Bone marrow (tissue), 2 donors: ENCODE results near the gene KIF11.
A peak's percentile ranks its signal among the peaks of the same experiment; 100 is the strongest.

Source experiments
- DNase-seq, 2 donors: peaks; one replicate each; lab custom pipeline; 2025; lab: John Stamatoyannopoulos, UW

KIF11 gene

DNA sequence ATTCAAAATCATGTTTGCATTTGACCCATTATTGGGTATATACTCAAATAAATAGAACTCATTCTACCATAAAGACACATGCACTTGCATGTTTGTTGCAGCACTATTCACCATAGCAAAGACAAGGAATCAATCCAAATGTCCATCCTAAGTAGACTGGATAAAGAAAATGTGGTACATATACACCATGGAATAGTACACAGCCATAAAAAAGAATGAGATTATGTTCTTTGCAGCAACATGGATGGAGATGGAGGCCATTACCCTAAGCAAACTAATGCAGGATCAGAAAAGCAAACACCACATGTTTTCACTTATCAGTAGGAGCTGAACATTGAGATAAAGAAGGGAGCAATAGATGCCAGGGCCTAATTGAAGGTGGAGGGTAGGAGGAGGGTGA lies 84.8 kb downstream of the KIF11 start:
- DNase-seq = no peak

DNA sequence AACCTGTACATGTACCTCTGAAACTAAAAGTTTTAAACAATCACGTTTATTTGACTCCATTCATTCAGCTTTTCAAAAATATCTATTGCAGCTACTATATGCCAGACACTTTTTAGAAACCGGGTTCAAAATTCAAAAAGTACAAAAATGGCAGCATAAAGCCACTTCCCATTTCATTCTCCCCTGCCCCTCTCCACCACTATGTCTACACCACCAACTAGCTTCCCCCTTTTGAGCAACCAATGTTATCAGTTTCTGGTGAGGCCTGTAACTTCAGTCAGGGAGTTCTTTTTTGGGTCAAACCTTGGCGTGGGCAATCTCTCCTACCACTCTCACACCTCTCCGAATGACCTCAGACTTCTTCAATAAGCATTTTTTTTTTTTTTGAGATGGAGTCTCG lies 85.3 kb downstream of the KIF11 start:
- no peak for DNase-seq

DNA sequence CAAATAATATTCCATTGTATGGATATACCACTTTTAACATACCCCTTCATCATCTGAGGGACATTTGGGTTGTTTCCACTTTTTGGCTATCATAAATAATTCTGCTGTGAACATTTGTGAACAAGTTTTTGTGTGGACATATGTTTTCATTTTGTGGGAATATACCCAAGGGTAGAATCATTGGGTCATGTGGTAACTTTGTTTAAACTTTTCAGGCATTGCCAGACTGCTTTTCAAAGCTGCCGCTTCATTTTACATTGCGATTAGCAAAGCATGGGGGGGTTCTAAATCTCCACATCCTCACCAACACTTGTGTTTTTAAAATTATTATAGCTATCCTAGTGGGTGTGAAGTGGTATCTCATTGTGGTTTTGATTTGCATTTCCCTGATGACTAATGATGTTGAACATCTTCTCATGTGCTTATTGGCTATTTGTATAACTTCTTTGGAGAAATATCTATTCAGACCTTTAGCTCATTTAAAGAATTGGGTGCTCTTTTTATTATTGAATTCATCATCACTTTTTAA lies 88.4 kb downstream of the KIF11 start:
- no peak for DNase-seq

DNA sequence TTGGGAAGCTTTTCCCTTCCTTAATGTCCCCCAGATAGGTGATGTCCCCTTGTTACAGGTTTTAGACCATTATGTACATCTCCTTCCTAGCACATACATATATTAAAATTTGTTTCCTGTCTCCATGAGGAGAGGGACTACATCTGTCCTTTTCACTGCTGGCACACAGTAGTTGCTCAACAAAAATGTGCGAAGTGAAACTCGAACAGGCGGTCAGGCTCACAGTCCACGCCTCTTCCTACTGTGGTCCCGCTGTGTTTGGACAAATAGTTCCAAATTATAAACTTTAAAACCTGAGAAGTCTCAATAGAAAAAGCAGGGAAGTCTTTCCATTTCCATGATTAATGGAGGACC lies 95.6 kb downstream of the KIF11 start:
- DNase-seq = no peak

DNA sequence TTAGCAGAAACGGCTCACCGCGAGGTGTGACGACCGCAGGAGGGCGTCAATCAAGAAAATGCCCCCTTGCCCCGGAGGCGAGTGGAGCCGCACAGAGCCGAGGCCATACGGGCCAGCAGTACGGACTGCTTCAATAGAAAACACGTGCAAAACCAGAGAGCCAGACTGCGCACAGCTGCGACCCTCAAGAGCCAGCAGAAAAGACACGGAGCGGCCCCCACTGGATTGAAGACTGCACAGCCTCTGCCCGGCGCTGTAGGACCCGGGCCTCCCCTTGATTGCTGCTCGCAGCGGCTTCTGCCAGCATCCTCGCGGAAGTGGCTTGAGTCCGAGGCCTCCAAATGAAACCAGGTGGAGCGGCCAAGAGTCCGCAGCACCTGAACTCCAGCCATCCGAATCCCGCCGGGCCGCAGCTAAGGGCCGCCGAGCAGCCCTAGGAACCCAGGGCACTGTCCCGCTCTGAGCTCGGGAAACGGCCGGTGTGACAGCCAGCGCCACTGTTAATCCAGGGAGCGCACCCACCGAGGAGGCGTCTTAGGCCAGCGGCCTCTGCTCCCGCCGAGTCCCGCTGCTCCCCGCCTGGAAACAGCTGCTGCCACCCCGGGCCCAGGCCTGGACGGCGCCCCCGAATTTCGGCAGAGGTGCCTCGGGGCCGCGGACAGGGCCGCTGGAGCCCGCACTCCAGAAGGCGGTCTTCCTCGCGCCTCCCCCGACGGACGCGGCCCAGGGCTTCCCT lies 96.2 kb downstream of the KIF11 start:
- peak; percentile 24 to 56 for DNase-seq

DNA sequence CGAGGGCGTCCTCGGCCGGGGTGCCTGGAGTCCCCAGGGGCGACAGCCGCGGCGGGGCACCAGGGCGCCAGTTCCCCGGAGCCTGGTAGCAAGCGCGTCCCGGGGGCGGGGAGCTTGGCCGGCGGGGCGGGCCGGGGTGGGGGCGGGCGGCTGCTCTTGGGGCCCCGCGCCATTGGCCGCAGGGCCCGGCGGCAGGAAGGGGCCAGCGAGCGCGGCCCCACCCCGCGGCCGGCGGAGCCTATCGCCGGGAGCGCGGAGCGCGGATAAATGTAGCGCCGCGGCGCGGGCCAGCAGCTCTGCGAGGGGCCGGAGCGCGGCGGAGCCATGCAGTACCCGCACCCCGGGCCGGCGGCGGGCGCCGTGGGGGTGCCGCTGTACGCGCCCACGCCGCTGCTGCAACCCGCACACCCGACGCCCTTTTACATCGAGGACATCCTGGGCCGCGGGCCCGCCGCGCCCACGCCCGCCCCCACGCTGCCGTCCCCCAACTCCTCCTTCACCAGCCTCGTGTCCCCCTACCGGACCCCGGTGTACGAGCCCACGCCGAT lies 96.8 kb downstream of the KIF11 start, which contains the start of gene HHEX:
Gene HHEX (plus strand): TSS at position 293 of the 548 bp plus-strand sequence. CDS start 32 bp downstream, at position 325.
- DNase-seq = peak; percentile 41 to 51

DNA sequence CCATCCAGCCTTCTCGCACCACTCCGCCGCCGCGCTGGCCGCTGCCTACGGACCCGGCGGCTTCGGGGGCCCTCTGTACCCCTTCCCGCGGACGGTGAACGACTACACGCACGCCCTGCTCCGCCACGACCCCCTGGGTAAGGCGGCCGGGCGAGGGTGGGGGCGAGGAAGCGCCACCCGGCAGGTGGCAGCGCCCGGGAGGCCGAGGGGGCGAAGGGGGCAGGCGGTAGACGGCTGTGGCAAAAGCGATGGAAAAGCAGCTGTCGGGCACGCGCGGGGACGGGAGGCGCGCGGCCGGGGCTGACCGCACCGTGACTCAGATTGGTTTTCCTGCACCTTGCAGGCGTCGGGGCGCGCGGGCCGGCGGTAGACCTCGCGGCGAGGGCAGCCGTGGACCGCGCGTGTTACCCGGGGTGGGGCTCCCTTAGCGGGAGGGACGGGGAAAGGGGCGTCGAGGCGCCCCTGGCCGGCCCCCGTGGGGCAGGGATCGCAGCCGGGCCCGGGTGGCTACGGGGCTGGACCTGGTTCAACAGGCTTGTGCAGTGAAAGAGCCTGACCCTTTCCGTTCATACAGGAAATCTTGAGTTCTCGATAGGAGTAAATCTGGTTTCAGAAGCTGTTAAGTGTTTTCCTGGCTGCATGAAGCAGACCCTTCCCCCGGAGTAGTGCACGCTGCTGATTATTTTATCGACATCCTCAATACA lies 97.4 kb downstream of the KIF11 start:
- peak; percentile 62 to 85 for DNase-seq

DNA sequence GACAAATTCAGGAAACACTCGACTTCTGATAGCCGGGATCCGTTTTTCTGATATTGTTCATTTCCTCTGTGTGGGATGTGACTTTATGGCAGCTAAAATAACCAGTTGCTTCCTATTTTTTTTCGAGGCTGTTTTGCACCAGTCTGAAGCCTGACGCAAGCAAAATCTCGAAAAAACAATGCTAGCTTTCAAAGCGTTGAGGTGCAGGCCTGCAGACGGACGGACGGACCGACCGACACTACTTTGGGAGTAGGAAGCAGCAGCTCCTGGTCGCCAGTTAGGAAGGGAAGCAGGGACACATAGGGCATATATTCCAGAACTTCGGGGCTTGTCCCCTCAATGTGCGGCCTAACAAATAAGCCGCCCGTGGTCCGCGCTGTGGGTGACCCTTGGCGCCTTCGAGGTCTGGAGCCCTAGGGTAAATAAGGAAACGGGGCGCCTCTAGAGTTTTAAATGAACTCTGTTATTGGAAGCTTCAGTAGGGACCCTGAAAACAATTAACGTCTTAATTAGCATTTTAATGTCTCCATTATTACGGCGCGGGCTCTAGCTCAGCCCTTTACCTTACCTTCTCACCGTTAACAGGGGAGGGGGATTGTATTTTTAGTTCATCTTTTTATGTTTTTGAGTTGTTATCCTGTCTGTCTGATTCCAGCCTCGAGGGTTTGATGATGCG lies 98.1 kb downstream of the KIF11 start:
- peak; percentile 61 to 99 for DNase-seq

DNA sequence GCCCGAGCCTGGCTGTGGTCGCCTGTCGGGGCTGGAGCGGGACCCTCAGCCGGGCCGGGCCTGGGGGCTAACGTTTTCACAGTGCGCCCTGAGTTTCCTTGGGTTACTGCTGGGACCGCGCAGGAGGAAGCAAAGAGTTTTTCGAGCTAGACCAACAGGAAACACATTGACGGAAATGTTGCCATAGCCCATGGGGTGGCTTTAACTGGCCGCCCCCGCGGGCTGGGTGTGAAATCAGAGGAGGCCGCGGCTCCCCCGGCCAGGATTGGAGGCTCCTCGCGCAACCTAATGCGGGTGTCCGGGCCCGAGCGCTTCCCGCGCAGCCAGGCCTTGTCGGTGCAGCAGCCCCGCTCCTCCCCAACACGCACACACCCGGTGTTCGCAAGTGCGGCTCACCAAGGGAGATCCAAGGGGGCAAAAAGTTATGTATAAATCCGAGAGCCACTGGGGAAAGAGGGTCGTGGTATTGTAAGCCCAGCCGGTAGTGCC lies 98.7 kb downstream of the KIF11 start:
- DNase-seq = peak; percentile 29 to 78

DNA sequence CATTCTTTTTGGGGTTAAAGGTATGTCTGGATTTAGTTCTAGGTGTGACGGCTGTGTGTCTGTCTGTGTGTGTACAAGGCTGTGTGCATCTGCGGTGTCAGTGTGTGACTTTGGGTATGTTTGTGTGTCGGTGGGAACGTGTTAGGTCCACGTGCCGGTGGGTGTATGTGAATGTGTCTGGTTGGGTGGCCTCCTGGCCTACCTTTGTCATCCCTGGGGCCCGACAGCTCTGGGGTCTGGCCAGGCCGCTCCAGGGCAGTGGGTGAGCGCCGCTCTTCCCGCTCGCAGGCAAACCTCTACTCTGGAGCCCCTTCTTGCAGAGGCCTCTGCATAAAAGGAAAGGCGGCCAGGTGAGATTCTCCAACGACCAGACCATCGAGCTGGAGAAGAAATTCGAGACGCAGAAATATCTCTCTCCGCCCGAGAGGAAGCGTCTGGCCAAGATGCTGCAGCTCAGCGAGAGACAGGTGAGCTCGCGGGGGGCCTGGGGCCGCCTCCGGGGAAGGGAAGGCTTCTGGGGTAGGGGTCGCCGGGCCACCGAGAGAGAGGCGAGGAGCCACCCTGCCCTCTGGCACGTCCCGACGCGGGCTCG lies 99.2 kb downstream of the KIF11 start:
- no peak for DNase-seq

DNA sequence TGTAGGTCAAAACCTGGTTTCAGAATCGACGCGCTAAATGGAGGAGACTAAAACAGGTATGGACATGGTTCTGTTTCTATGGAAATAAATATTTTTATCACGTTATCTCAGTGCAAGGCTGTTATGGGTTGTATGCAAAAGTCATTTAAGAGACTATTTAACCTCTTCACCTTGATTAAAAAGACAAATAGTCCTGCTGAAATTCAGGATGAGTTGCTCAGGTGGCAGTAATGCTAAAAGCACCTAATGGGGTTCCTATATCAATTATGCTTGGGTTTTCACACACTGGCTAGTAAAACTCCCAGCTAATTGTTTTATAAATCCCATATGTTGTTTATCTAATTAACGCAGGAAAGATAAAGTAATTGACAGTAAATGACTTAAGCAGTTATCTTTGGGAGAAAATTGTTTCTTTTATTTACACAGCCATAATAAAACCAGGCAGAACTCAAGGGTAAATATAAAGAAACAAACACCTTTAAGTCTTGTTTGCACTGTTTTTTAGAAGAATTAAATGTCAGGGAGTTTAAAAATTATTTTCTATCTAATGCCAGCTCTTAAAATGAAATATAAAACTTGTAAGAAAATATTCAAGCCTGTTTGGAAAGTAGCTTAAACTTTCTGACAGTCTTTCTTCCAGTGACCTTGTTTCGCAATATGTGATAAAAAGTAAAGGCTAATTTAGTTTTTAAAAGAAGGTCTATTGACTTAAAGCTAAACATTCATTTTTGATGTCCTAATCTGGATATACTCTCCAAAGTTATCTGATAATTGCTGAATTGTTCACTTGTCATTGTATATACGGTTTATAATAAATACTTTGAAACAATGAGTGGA lies 100.0 kb downstream of the KIF11 start:
- DNase-seq = no peak

DNA sequence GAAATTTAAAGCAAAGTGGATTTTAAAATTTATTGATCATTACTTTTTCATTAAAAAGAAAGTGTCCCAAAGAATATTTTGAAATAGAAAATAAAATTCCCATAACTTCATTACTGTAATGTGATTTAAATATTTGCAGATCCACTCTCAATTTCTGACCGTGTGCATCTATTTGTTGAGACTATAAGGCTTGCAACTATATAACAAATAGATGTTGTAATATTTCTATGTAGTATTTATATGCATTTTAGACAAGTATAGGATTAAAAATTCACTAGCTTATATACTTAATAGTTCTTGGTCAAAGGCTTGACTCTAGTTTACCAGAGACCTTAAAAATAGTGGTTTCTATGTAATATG lies 100.6 kb downstream of the KIF11 start:
- DNase-seq = no peak

DNA sequence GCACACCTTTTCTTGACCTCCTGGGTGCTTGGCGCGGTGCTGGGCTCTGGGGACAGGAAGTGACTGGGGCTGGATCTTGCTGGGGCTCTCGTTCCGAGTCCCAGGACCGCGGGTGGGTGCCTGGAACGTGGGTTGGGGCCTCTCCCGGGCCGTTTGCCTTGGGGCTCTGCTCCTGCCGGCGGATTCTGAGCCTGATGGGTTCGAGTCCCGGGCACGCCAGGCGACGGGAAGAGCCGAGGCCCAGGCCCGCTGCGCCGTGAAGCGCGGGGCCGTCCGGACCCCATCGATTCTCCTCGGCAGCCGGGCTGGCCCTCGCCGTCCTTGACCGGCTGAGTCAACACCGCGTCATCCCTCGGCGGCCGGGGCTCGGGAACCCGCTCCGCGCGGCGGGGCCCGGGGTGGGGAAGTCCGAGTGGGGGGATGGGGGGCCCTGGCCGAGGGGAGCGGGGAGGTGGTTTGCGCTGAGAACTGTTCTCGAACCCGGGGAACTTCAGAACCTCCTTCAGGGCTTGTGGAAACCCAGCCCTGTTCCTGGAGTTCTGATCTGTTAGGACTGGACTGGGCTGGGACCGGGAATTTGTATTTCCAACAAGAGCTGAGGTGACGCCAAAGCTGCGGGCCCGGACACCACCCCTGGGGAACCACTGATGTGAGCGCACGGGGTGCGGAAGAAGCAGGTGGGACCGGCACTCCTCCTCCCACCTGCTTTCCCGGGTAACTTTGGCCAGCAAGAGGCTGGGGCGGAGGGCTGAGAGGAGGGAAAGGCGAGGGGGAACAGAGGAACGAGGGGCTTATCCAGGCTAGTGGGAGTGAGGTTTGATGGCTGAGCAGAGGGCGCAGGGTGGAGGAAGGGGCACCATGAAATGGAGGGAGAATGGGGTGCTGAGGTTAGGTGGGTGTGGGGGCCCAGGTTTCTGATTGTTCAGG lies 103.0 kb downstream of the KIF11 start:
- no peak for DNase-seq

DNA sequence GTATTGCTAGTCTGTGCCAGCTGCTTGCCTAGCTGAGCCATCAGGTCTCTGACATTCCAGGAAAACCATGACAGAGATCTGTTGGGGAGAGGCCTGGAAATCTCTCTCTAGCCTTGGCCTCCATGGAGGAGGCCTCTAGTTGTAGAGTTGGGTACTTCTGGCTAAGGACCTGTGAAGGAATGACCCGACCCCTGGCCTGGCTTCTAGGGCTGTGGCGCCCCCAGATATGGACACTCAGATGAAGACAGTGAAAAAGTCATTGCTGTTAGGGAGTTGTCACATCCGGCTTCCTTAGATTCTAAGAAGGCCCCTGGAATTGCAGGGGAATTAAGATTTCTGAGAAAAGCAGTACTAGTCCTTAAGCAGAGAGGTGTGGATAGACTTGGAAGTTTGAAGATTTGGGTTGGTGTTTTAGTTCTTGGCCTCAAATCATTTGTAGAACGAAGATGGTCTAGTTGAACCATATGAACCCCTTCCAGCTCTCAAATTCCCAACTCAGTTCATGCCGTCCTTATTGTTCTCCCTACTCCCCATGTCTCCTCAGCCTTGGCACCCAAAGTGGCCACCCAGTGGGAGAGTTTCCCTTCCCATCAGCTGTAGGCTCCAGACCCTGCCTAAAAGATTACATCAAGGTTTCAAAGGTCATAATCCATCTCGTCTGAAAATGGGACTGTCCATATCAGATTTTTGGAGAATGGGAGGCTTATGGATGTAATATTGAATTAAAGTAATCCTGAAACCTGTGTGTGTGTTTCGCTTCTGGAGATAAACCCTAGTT lies 103.9 kb downstream of the KIF11 start:
- no peak for DNase-seq

DNA sequence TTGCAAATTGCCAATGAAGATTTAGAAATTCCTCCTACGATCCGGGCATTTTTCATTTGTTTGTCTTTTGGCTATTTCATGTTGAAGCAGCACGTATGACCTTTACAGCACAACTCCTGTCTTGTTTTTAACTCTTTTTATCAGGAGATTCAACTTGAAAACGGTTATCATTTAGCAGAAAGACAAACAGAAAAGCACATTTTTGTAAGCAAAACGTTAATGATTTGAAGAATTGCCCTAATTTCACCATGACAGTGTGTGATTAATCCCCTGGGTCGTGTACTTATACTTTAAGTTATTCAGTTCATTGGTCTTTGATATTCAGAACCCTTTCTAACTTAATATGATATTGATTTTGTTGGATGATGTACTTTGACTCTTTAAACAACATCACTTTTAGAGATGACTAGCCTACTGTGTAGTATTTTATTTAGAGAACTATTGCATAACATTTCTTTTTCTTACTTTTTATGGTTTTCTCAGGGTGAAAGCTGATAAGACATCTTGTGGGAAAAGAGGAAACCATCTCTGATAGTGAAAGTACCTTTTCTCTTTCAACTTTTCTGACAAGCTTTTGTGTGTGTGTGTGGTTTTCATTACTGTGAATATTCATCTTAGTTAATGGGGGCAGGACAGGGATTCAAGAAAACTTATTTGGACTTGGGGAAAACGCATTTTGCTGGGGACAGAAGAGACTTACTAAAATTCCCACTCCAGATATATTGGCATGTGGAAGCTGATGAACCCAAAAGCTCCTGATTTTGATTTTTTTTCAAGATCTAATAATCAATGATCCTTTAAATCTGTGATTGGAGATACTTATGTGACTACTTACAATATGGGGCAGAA lies 105.0 kb downstream of the KIF11 start:
- no peak for DNase-seq

DNA sequence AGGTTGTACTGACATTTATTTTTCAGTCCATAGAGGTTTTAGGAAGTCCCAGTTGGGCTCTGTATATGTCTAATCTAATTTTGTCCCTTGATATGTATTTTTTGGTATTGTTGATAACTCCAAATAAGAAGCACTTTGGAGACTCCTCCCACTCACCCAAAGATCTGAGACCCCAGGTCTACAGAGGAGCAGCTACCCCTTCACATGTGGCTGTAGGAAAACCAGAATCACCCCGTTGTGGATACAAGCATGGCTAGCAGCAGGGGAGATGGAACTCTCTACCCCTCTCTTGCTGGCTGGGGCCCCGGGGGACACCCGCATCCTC lies 106.2 kb downstream of the KIF11 start:
- DNase-seq = no peak

DNA sequence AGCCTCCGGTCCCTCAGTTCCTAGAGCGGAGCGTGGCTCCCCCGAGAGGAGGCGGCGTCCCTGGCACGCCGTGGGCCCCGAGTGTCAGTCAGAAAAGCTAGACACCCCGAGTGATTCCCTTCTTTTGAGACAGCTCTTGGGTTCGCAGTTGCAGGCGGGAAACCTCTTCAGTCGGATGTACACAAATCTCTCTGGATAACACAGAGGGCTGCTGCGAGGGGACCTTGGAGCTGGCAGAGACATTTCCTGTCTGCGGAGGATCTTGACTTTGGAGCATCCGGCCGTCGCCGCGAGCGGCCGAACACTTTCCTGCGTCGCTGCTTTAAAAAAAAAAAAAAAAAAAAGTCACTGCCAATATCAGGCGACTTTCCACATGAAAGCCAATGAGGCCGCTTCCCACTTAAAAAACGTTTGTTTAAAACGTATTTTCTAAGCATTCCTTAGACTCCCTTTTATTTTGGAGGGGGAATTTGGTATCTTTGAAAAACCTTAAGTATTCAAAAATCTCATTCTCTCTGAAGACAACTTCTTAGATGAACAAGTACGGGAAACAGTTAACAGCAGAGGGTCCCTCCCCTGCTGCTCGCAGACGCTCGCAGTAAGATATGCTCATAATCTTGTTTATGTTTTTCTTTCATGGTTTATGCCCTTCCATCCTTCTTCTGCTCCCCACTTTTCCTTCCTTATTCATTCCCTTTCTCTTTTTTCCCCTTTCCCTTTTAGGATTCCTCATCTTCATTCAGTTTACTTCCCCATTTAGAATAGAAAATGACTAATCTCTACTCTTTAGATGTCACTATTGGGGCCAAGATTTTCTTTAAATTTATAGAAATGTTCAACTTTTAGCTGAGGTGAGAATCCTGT lies 106.8 kb downstream of the KIF11 start:
- peak in 1 of 2 donors; percentile 27 for DNase-seq
